ENCODE measurements around the gene C10orf62.
"Not testable (repeated sequence)": the region's sequence is repeated elsewhere in the genome, so short reads cannot be mapped to it uniquely, and the experiment has no call there.

The C10orf62 gene

GRCh38 chr10:97589479-97589878 is at the start of gene C10orf62:
C10orf62 (plus strand) TSS chr10:97589721; CDS start chr10:97589898, 177 bp downstream.
- DNase-seq: no peak

- DNase-seq: no peak
These were observed 48.6 kb upstream of the C10orf62 start for GRCh38 chr10:97540669-97541500.

- peak; percentile 49 for DNase-seq
These were observed 47.1 kb upstream of the C10orf62 start for GRCh38 chr10:97542169-97543024.

GRCh38 chr10:97543025-97543546 is 46.4 kb upstream of the C10orf62 start:
- DNase-seq: peak; percentile 84

GRCh38 chr10:97546456-97547270 is 42.9 kb upstream of the C10orf62 start:
- DNase-seq: no peak

- no peak for DNase-seq
These were observed 42.3 kb upstream of the C10orf62 start for GRCh38 chr10:97547271-97547600.

GRCh38 chr10:97547962-97548361 is 41.6 kb upstream of the C10orf62 start:
- no peak for DNase-seq

- DNase-seq: no peak
These were observed 40.6 kb upstream of the C10orf62 start for GRCh38 chr10:97548828-97549455.

- no peak for DNase-seq
These were observed 39.8 kb upstream of the C10orf62 start for GRCh38 chr10:97549587-97550322.

GRCh38 chr10:97550336-97551149 is 39.0 kb upstream of the C10orf62 start:
- DNase-seq: no peak

GRCh38 chr10:97551271-97551670 is 38.2 kb upstream of the C10orf62 start:
- DNase-seq: no peak

- DNase-seq: peak; percentile 56
These were observed 35.9 kb upstream of the C10orf62 start for GRCh38 chr10:97553575-97554031.

- DNase-seq: not testable (repeated sequence)
These were observed 35.2 kb upstream of the C10orf62 start for GRCh38 chr10:97554336-97554735.

- DNase-seq: not testable (repeated sequence)
These were observed 34.0 kb upstream of the C10orf62 start for GRCh38 chr10:97555541-97555940.

GRCh38 chr10:97560731-97561381 is 28.7 kb upstream of the C10orf62 start:
- DNase-seq: not testable (repeated sequence)

- not testable (repeated sequence) for DNase-seq
These were observed 28.0 kb upstream of the C10orf62 start for GRCh38 chr10:97561386-97562077.

GRCh38 chr10:97562329-97562728 is 27.2 kb upstream of the C10orf62 start:
- DNase-seq: not testable (repeated sequence)

- DNase-seq: no peak
These were observed 26.2 kb upstream of the C10orf62 start for GRCh38 chr10:97563337-97563736.

GRCh38 chr10:97564776-97565175 is 24.7 kb upstream of the C10orf62 start:
- no peak for DNase-seq

Data from GDM1 (cell line).